GM12801 (cell line): ENCODE results near the gene MATN1.

ENCODE experiments used
- TF ChIP-seq, protein P1 (sequence below): IDR thresholded peaks from one replicate; pipeline ENCODE4 v1.5.1; 2011; ENCODE audit warnings: control low read depth; ENCODE audit not compliant: insufficient read length; ENCODE audit errors: extremely low read depth

MATN1 gene

DNA sequence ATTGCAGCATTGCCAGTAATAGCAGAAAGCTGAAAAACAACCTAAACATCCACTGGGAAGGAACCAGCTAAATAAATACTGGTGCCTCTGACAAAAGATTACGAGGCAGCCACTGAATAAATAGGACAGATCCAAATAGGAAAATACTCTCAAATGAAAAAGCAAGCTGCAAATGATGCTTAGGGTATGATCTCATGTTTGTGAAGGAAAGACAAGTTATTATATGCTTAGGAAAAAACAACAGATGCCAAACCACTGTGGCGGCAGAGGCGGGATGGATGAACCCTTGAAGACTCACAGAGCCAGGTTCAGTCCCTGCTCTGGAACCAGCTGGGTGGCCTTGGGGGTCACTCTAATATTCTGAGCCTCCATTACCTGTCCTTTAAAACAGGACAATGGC is 41.6 kb downstream of the MATN1 start:
- TF ChIP-seq, protein P1, sequence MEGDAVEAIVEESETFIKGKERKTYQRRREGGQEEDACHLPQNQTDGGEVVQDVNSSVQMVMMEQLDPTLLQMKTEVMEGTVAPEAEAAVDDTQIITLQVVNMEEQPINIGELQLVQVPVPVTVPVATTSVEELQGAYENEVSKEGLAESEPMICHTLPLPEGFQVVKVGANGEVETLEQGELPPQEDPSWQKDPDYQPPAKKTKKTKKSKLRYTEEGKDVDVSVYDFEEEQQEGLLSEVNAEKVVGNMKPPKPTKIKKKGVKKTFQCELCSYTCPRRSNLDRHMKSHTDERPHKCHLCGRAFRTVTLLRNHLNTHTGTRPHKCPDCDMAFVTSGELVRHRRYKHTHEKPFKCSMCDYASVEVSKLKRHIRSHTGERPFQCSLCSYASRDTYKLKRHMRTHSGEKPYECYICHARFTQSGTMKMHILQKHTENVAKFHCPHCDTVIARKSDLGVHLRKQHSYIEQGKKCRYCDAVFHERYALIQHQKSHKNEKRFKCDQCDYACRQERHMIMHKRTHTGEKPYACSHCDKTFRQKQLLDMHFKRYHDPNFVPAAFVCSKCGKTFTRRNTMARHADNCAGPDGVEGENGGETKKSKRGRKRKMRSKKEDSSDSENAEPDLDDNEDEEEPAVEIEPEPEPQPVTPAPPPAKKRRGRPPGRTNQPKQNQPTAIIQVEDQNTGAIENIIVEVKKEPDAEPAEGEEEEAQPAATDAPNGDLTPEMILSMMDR, result no peak

DNA sequence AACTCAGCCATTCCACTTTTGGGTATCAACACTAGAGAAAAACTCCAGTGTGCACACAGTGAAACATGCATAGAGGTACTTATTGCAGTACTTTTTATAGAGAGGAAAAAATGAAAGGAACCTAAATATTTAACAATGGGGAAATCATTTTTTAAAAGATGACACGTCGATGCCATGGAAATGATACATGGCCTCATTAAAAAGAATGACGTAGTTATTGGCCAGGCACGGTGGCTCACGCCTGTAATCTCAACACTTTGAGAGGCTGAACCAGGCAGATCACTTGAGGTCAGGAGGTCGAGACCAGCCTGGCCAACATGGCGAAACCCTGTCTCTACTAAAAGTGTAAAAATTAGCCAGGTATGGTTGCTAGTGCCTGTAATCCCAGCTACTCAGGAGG is 42.5 kb downstream of the MATN1 start:
- TF ChIP-seq, protein P1, result no peak

- TF ChIP-seq, protein P1, result no peak
Observed at GRCh38 chr1:30680429-30680828, 43.0 kb downstream of the MATN1 start.

DNA sequence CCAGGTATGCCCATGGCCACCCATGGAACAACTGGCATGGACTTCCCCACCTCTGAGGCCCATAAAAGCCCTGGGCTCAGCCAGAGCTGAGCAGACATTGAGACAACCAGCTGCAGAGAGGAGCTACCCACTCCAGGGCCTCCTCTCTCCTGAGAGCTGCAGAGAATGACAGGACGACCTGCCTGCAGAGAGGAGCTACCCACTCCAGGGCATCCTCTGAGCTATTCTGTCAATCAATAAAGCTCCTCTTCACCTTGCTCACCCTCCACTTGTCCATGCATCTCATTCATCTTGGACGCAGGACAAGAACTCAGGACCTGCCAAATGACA is 43.4 kb downstream of the MATN1 start:
- TF ChIP-seq, protein P1, result no peak

GRCh38 chr1:30679201-30679975 is 44.0 kb downstream of the MATN1 start:
- TF ChIP-seq, protein P1, result no peak

DNA sequence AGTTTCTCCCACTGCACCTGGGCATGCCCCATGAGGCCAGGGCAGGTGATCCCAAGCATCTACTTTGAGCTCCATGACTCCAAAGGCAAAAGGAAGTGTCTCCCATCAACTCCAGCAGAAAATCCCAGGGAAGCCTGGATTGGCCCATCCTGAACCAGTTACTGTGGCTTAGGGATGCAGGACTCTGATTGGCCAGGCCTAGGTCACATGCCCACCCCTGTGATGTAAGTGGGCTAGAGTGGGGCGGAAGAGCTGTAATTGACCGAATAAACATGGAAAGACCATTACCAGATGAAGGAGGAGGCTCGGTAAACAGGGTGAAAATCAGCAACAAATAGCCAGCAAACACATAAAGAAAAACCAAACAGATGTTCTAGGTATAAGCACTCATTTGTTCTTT is 45.2 kb downstream of the MATN1 start:
- TF ChIP-seq, protein P1, result no peak

DNA sequence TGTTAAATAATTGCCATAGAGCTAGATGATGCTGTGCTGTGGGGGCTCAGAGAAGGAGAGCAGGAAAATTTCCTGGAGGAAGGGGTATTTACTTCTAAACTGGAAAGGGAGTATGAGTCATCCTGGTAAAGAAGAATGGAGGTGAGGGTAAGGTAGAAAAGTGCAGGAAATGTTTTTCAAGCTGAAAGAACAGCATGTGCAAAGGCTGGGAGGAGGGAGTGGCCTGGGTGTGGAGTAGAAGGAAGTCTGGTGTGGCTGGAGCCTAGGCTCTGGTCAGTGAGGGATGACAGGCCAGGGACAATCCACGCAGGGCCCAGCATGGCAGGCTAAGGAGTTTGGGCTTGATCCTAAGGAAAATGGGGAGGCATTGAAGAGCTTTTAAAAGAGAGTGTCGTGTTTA is 45.9 kb downstream of the MATN1 start:
- TF ChIP-seq, protein P1, result no peak
